ENCODE measurements around the gene USP22. TPM values are rescaled to one million over a fixed set of nuclear protein-coding genes. Genes with fewer than 3 reads are reported as not detected.

USP22 gene
- total and polyA plus RNA-seq, 2 of the 8 experiments (the other 6 are each of a cell fraction or from before 2014, with no cell fraction given) = 221 to 316 TPM

DNA sequence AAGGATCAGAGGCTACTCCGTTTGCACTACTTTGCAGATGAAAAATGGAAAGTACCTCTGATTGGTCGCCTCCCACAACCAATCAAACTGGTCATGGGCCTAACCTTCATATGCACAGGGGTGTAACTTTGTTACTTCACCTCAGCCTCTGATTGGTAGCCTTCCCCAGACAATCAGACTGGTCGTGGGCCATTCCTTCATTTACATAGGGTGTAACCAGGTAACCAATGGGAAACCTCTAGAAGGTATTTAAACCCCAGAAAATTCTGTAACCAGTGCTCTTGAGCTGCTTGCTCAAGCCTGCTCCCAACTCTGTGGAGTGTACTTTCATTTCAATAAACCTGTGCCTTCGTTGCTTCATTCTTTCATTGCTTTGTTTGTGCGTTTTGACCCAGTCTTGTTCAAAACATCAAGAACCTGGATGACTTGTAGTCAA lies 39.2 kb upstream of the USP22 start:
- peaks cover 0 to 2% (median 0%) of the 10 kb centered on the region in 4 experiments; a peak in 1 of 7 replicates for H3K4me1 ChIP-seq (replicated peaks in 1 of 4; ENCODE audit: control insufficient read depth in 3 of 4, insufficient read depth in 4 of 4, low read length in 3 of 4)
- no peaks in the 10 kb centered on the region for H3K36me3 ChIP-seq (ENCODE audit: control insufficient read depth in 2 of 4, insufficient read depth in 4 of 4, low read length in 3 of 4)
- H3K23ac ChIP-seq (ENCODE audit: insufficient read length) = no peak overlapping the region
- no peaks in the 10 kb centered on the region for H3K23me2 ChIP-seq (ENCODE audit: low read depth, low read length)
- H3K14ac ChIP-seq (ENCODE audit: insufficient read length) = no peak overlapping the region
- H4K8ac ChIP-seq (ENCODE audit: extremely low read depth, insufficient read depth, low read length) = no peak overlapping the region
- no peak for DNase-seq (ENCODE audit: low read depth in 1 of 2, low spot score in 2 of 2)
- no peak overlapping the region for H4K91ac ChIP-seq (replicated peaks; ENCODE audit: insufficient read length, low read length)
- no peaks in the 10 kb centered on the region for H3K79me2 ChIP-seq (ENCODE audit: control insufficient read depth in 1 of 2, insufficient read depth in 2 of 2, low read length in 2 of 2)
- H3K4me2 ChIP-seq (ENCODE audit: insufficient read depth in 1 of 2, low read depth in 2 of 2, low read length in 2 of 2) = no peak overlapping the region
- no peak for FAIRE-seq
- ChIA-PET CTCF (ENCODE audit: partially characterized antibody) (interaction anchor here (1.0 to 1.6 kb wide), 2 partner anchors 12 to 38 kb away, joined by 4 to 5 read pairs; partner anchors contain the start of gene USP22), POLR2A (ENCODE audit: partially characterized antibody) (interaction anchor here (0.9 kb wide), 1 partner anchor 174 kb away, joined by 3 read pairs; no protein-coding TSS in a partner anchor)
- no peaks in the 10 kb centered on the region for H3K27me3 ChIP-seq (replicated peaks in 1 of 4; ENCODE audit: control insufficient read depth in 3 of 4, extremely low read depth in 1 of 4, insufficient read depth in 3 of 4, low read length in 3 of 4)
- no peak overlapping the region for H3K27ac ChIP-seq (ENCODE audit: low read depth, low read length)
- H3K79me1 ChIP-seq (ENCODE audit: low read depth, low read length) = no peaks in the 10 kb centered on the region
- no peak overlapping the region for H2BK120ac ChIP-seq (replicated peaks; ENCODE audit: low read depth, low read length)
- H2BK15ac ChIP-seq (ENCODE audit: low read length) = no peak overlapping the region
- H3K9ac ChIP-seq (replicated peaks in 1 of 4; ENCODE audit: extremely low read depth in 1 of 4, low read depth in 3 of 4, low read length in 3 of 4) = no peak overlapping the region
- H4K20me1 ChIP-seq (replicated peaks in 1 of 2; ENCODE audit: control insufficient read depth in 1 of 2, insufficient read depth in 2 of 2, low read length in 2 of 2) = no peaks in the 10 kb centered on the region
- H2BK20ac ChIP-seq (ENCODE audit: low read length) = no peak overlapping the region
- H2AFZ ChIP-seq (ENCODE audit: low read length) = no peak overlapping the region
- no peak overlapping the region for H2BK12ac ChIP-seq (ENCODE audit: low read depth, low read length)
- no peak overlapping the region for H3K56ac ChIP-seq (replicated peaks; ENCODE audit: insufficient read length, low read depth, low read length)
- no peak overlapping the region for H2AK5ac ChIP-seq (ENCODE audit: low read depth, low read length)
- H3K9me3 ChIP-seq (ENCODE audit: insufficient read depth in 2 of 2, low read depth in 1 of 2, low read length in 1 of 2) = peaks cover 0 to 9% of the 10 kb centered on the region in 2 experiments; a peak in 2 of 4 replicates
- no peak overlapping the region for H3K4me3 ChIP-seq (ENCODE audit: extremely low read depth in 1 of 4, insufficient read depth in 2 of 4, low read depth in 3 of 4, low read length in 4 of 4)
- TF ChIP-seq POU5F1 (IDR thresholded peaks at IDR 0.05; ENCODE audit: low read depth, low read length) (no peak), HDAC6 (IDR thresholded peaks at IDR 0.05; ENCODE audit: low read depth, low read length) (no peak), GTF2F1 (IDR thresholded peaks at IDR 0.05; ENCODE audit: borderline replicate concordance, low read depth, low read length) (no peak), EGR1 (IDR thresholded peaks at IDR 0.05; ENCODE audit: borderline replicate concordance, low read depth, low read length) (no peak)
- TF ChIP-seq, protein P1, sequence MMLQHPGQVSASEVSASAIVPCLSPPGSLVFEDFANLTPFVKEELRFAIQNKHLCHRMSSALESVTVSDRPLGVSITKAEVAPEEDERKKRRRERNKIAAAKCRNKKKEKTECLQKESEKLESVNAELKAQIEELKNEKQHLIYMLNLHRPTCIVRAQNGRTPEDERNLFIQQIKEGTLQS (IDR thresholded peaks at IDR 0.05; ENCODE audit: insufficient read depth, low read depth, low read length) = no peak
- H3K18ac ChIP-seq (ENCODE audit: extremely low read depth, low read length) = no peak overlapping the region
- no peak overlapping the region for H3K4ac ChIP-seq (replicated peaks; ENCODE audit: insufficient read length, low read depth, low read length)
- WGBS, 2 experiments (ENCODE audit: extremely low coverage in 1 of 2, insufficient coverage in 1 of 2, insufficient read length in 1 of 2, insufficient replicate concordance in 2 of 2, low coverage in 1 of 2, low lambda C conversion rate in 2 of 2, missing lambda C conversion rate in 1 of 2) = 87% methylated on average over 5 of the region's 5 CpGs; no CpG with 5 or more reads in 1 of the 2 experiments
- no peak overlapping the region for H2BK5ac ChIP-seq (ENCODE audit: low read depth, low read length)
- H4K5ac ChIP-seq (ENCODE audit: insufficient read length, low read depth, low read length) = no peak overlapping the region

All from H1 (cell line).